HPDE6-E6E7 (cell line): ENCODE data around the gene UXS1.
"Not testable (repeated sequence)": the region's sequence is repeated elsewhere in the genome, so short reads cannot be mapped to it uniquely, and the experiment has no call there.

Source experiments
- DNase-seq: peaks from one replicate; pipeline ENCODE4 v3.0.0; 2011; ENCODE audit warnings: missing footprints; ENCODE audit errors: extremely low spot score

Gene UXS1

DNA sequence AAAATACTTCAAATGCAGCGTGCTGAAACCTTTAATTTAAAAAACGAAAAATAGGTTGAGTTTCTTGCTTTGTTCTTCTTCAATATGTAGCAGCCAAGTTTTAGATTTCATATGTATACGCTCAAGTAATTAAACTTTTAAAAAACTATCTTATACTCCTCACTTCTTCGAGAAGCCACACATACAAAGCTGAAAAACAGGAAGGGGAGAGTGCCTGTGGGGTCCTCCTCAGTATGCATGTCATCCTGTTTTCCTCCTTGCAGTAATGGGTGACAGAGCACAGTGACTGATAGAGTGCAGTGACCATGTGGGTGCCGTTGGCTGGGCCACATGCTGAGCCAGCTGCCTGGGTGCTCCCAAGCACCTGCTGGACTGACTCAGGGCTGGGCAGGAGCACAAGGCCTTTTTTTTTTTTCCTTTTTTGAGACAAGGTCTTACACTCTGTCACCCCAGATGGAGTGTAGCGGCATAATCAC lies 33.3 kb downstream of the UXS1 start:
- DNase-seq: no peak

GRCh38 chr2:106159866-106160785 lies 34.0 kb downstream of the UXS1 start:
- DNase-seq: no peak

DNA sequence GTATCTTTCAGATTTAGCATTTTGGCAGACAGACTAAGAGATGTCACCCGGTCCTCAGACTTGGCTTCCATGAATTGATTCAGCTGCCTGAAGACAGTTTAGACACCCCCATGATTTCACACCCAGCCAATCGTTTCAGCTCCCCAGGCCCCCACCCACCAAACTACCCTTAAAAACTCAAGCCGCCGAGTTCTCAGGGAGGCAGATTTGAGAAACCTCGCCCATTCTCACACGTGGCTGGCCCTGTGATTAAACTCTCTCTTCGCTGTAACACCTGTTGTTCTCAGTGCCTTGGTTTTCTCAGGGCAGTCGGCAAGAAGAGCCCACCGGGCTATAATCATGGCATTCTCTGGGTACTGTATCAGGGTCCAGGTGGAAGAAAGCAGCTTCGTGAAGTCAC lies 35.2 kb downstream of the UXS1 start:
- no peak for DNase-seq

GRCh38 chr2:106158131-106158530 lies 36.0 kb downstream of the UXS1 start:
- DNase-seq: no peak

DNA sequence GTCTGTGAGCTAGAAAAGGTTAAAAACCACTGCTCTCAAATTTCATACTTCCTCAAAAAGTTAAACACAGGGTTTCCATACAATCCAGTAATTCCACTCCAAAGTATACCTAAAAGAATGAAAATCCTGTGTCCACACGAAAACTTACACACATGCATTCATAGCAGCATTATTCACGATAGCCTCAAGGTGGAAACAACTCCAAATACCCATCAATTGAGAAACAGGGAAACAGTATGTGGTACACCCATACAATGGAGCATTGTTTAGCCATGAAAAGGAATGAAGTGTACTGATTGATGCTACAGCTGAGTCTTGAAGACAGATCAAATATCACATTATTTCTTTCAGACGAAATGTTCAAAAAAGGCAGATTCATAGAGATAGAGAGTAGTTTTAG lies 36.7 kb downstream of the UXS1 start:
- no peak for DNase-seq

DNA sequence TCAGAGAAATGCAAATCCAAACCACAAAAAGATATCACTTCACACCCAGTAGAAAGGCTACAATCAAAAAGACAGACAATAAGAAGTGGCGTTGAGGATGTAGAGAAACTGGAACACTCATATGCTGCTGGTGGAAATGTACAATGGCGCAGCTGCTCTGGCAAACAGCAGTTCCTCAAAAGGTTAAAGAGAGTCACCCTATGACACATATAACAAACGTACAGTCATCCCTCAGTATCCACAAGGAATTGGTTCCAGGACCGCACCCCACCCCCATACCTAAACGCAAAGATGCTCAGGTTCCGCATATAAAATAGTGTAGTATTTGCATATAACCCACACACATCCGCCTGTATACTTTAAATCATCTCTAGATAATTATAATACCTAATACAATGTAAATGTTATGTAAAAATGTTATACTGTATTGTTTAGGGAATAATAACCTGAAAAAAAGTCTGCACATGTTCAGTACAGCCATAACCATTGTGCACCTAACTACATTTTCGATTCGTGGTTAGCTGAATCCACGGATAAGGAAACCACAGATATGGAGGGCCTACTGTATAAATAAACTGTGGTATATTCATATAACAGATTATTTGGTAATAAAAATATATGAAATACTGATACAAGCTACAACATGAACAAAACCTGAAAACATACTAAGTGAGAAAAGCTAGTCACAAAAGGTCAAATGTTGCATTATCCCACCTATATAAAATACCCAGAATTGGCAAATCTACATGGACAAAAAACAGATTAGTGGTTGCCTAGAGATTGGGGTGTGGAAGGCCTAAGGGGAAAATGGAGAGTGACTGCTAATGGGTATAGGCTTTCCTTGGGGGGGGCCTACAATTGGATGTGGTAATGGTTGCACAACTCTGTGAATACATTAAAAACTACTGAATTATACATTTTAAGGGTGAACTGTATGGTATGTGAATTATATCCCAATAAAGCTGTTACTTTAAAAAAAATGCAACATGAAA lies 37.5 kb downstream of the UXS1 start:
- DNase-seq: no peak

- DNase-seq: no peak
Measured at GRCh38 chr2:106153781-106154180, 40.3 kb downstream of the UXS1 start.

GRCh38 chr2:106147665-106148064 lies 46.4 kb downstream of the UXS1 start:
- no peak for DNase-seq

GRCh38 chr2:106147159-106147558 lies 46.9 kb downstream of the UXS1 start:
- DNase-seq: no peak

- no peak for DNase-seq
Measured at GRCh38 chr2:106144621-106145331, 49.3 kb downstream of the UXS1 start.

- peak; percentile 28 for DNase-seq
Measured at GRCh38 chr2:106143495-106144215, 50.4 kb downstream of the UXS1 start.

- no peak for DNase-seq
Measured at GRCh38 chr2:106142683-106143082, 51.4 kb downstream of the UXS1 start.

DNA sequence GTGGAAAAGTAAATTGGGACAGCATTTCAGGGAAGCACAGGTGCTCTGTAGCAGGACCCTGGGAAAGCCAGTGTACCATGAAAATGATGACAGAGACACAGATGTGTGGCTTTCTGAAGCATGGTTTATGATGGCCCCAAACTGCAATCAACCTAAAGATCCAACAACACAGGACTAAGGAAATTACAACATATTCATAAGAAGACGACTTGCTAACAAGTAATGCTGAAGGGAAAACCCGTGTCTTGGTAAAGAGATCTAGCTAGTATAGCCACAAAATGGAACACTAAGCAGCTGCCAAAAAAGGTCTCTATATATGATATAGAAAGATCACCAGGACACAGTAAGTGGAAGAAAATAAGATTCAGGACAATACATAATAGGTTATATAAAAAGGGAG lies 53.2 kb downstream of the UXS1 start:
- DNase-seq: no peak

DNA sequence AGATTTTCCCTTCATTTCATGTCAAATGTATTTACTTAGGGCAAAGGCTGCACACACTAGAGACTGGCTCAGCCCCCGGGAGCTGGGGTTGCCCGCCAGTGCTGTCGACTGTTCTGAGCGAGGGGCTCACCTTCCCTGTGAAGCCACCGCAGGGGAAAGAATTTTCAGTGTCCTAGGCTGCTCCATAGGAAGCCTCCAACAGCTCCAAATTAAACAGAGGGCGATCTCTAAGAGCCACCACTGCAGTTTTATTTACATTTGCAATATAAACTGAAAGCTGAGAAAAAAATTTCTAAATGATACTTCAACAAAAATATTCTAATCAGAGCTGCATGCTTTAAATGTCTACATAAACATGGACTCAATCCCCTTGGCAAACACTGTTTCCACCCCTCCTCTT lies 54.0 kb downstream of the UXS1 start:
- DNase-seq: no peak

DNA sequence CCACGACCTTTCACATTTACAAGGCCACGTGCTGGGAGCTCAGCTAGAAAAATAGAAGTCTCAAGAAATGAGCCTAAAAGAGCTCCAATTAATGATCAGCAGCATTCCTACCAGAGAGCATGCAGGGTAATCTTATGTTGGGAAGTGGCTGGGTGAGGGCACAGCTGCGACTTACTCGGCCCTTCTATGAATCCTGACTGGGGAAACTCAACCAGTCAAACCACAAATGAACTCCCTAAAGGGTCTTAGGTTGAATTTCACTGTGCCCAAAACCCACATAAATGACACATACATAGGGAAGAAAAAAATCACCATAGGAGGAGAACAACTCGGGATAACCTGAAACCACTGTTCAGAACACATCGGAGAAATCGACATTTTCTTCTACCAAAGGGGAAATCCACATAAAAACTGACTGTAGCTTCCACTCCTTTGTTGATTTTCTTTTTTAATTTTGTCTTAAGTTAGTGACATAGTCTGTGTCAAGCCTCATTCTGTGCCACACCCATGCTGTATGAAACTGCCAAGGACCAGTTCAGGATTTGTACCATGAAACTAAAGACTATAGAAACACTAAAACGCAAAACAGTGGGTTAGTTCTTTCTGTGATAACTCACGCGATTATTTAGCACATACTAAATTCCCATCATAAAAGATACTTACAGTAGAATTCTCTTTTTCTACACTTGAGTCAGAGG lies 54.7 kb downstream of the UXS1 start:
- no peak for DNase-seq

GRCh38 chr2:106138543-106139237 lies 55.4 kb downstream of the UXS1 start:
- DNase-seq: no peak

DNA sequence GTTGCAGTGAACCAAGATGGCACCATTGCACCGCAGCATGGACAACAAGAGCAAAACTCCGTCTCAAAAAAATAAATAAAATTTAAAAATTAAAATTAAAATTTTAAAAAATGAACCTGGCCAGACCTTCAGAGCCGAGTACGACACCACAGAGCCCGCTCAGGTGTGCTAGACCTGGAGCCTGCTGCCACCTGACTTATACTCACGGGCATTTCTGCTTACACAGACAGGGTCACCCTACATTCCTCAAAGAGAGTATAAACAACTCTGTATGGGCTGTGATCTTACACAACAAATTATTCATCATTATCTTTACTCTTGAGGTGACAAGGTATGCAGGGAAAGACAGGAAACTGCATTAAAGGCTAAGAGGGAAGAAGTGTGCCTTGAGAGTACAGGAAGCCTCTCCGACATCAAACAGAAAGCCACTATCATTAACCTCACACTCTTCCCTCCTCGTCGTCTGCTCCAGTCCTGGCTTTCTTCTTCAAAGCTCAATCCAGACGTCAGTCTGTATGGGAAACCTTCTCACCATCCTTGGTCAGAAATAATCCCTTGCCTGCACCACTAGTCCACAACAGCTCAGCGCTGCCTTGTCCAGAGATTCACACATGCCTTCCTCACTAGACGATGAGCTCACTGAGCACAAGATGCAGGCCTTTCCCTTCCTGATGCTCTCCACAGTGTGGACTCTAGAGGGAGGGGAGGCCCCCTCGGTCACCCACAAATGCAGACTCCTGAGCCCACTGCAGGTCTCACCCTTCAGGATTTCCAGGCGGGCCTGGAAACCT lies 56.2 kb downstream of the UXS1 start:
- DNase-seq: no peak

DNA sequence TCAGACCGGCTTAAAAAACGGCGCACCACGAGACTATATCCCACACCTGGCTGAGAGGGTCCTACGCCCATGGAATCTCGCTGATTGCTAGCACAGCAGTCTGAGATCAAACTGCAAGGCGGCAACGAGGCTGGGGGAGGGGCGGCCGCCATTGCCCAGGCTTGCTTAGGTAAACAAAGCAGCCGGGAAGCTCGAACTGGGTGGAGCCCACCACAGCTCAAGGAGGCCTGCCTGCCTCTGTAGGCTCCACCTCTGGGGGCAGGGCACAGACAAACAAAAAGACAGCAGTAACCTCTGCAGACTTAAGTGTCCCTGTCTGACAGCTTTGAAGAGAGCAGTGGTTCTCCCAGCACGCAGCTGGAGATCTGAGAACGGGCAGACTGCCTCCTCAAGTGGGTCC lies 62.9 kb downstream of the UXS1 start:
- DNase-seq: not testable (repeated sequence)
